Loucy (cell line): ENCODE results near the gene CASP10.

Source experiments
- H2AFZ ChIP-seq: fragments of 200-600 bp; sonication (generic); 2 replicates; pipeline ENCODE4 v1.6.0; 2016; ENCODE audit warnings: antibody characterized with exemption, mild to moderate bottlenecking, low read length, moderate library complexity
- H3F3A ChIP-seq: fragments of 200-600 bp; 2 replicates; pipeline ENCODE4 v1.6.0; 2016; ENCODE audit warnings: antibody characterized with exemption, low read depth, mild to moderate bottlenecking
- H3K27me3 ChIP-seq: fragments of 200-600 bp; sonication (generic); 2 replicates; pipeline ENCODE4 v1.6.1; 2014; ENCODE audit warnings: low read length, mild to moderate bottlenecking; ENCODE audit not compliant: insufficient read depth, poor library complexity, severe bottlenecking
- H3K36me3 ChIP-seq: fragments of 200-600 bp; sonication (generic); 2 replicates; pipeline ENCODE4 v1.6.1; 2016; ENCODE audit warnings: low read length; ENCODE audit not compliant: insufficient read depth
- H3K4me1 ChIP-seq: fragments of 200-600 bp; sonication (generic); 2 replicates; pipeline ENCODE4 v1.5.1; 2014; ENCODE audit warnings: low read length, mild to moderate bottlenecking; ENCODE audit not compliant: insufficient read depth, poor library complexity, severe bottlenecking
- H3K4me2 ChIP-seq: fragments of 200-600 bp; sonication (generic); 2 replicates; pipeline ENCODE4 v1.6.0; 2014; ENCODE audit warnings: antibody characterized with exemption, low read length, low read depth, mild to moderate bottlenecking; ENCODE audit not compliant: poor library complexity, severe bottlenecking
- H3K4me3 ChIP-seq: fragments of 200-600 bp; sonication (generic); 2 replicates; pipeline ENCODE4 v1.5.1; 2014; ENCODE audit warnings: low read length, mild to moderate bottlenecking, mixed read lengths; ENCODE audit not compliant: poor library complexity, severe bottlenecking
- H3K79me2 ChIP-seq: fragments of 200-600 bp; sonication (generic); 2 replicates; pipeline ENCODE4 v1.6.1; 2014; ENCODE audit warnings: low read length; ENCODE audit not compliant: insufficient read depth
- H3K9ac ChIP-seq: fragments of 200-600 bp; sonication (generic); 2 replicates; pipeline ENCODE4 v1.6.0; 2014; ENCODE audit warnings: mild to moderate bottlenecking, low read depth, low read length, moderate library complexity; ENCODE audit not compliant: poor library complexity, severe bottlenecking
- H3K9me2 ChIP-seq: fragments of 200-600 bp; sonication (generic); replicated peaks from 2 replicates; pipeline ENCODE4 v1.6.1; 2016; ENCODE audit warnings: low read depth, low read length, mixed read lengths
- H3K9me3 ChIP-seq: fragments of 200-600 bp; sonication (generic); 2 replicates; pipeline ENCODE4 v1.6.1; 2014; ENCODE audit warnings: mild to moderate bottlenecking, antibody characterized with exemption, low read length, low read depth; ENCODE audit not compliant: insufficient read depth
- H4K20me1 ChIP-seq: fragments of 200-600 bp; sonication (generic); 2 replicates; pipeline ENCODE4 v1.6.0; 2014; ENCODE audit warnings: antibody characterized with exemption, low read length, mild to moderate bottlenecking; ENCODE audit not compliant: insufficient read depth, poor library complexity, severe bottlenecking
- EZH2phosphoT487 ChIP-seq: fragments of 200-600 bp; IDR thresholded peaks from 2 replicates; pipeline ENCODE4 v1.6.1; 2018; ENCODE audit warnings: antibody characterized with exemption, mild to moderate bottlenecking, moderate library complexity, borderline replicate concordance
- TF ChIP-seq, protein P1 (sequence below): fragments of 200-600 bp; sonication (generic); conservative IDR thresholded peaks from 2 replicates; pipeline ENCODE4 v1.5.1; 2014; ENCODE audit warnings: mild to moderate bottlenecking, antibody characterized with exemption, low read length

The CASP10 gene

DNA sequence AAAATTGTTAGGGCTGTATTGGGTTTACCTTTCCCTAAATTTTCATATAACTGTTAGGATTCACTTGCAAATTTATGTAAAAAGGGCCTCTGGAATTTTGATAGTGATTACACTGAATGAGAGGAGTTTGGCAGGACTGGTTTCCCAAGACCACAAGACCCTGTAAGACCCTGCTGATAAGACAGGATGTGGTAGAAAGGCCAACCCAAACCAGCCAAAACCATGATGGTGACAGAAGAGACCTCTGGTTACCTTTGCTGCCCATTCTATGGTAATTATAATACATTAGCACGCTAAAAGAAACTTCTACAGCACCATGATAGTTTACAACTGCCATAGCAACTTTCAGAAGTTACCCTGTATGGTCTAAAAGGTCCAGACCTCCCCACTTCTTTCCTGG lies 8.3 kb upstream of the CASP10 start:
- no peaks in the 10 kb centered on the region for H3K9me3 ChIP-seq
- TF ChIP-seq, protein P1, sequence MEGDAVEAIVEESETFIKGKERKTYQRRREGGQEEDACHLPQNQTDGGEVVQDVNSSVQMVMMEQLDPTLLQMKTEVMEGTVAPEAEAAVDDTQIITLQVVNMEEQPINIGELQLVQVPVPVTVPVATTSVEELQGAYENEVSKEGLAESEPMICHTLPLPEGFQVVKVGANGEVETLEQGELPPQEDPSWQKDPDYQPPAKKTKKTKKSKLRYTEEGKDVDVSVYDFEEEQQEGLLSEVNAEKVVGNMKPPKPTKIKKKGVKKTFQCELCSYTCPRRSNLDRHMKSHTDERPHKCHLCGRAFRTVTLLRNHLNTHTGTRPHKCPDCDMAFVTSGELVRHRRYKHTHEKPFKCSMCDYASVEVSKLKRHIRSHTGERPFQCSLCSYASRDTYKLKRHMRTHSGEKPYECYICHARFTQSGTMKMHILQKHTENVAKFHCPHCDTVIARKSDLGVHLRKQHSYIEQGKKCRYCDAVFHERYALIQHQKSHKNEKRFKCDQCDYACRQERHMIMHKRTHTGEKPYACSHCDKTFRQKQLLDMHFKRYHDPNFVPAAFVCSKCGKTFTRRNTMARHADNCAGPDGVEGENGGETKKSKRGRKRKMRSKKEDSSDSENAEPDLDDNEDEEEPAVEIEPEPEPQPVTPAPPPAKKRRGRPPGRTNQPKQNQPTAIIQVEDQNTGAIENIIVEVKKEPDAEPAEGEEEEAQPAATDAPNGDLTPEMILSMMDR, result no peak
- TF ChIP-seq EZH2phosphoT487, result no peak
- H3K9me2 ChIP-seq, result no peaks in the 10 kb centered on the region
- H3K4me2 ChIP-seq, result no peak overlapping the region
- H3K4me3 ChIP-seq, result no peak overlapping the region
- H3K36me3 ChIP-seq, result no peaks in the 10 kb centered on the region
- no peak overlapping the region for H3K9ac ChIP-seq
- peaks cover 18% of the 10 kb centered on the region for H3K4me1 ChIP-seq
- H4K20me1 ChIP-seq, result no peaks in the 10 kb centered on the region
- H3K27me3 ChIP-seq, result no peaks in the 10 kb centered on the region
- H2AFZ ChIP-seq, result no peak overlapping the region
- H3F3A ChIP-seq, result no peaks in the 10 kb centered on the region
- no peaks in the 10 kb centered on the region for H3K79me2 ChIP-seq

DNA sequence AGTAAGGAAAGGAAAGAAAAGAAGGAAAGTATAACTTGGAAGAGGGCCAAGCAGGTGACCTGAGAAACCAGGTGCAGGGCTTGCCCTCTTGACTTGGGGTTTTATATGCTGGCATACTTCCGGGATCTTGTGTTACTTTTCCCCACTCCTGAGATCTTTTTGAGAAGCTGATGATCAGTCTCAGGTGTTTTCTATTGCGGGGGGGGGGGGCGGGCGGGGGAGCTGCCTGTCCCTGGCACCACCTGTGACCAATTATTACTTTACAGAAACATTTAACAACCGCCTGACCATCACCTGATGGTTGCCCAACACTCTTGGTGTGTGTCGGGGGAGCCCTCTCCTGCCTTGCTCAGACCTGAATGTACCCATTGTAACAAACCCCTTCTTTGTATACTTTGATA lies 6.9 kb upstream of the CASP10 start:
- Histone ChIP-seq H3K4me2 (no peak overlapping the region), H3K9me2 (no peaks in the 10 kb centered on the region), H3K9ac (no peak overlapping the region), H2AFZ (no peak overlapping the region), H3F3A (no peaks in the 10 kb centered on the region), H3K27me3 (no peaks in the 10 kb centered on the region), H3K9me3 (no peaks in the 10 kb centered on the region), H3K36me3 (no peaks in the 10 kb centered on the region), H3K4me1 (peaks cover 18% of the 10 kb centered on the region), H3K79me2 (no peaks in the 10 kb centered on the region), H3K4me3 (no peak overlapping the region), H4K20me1 (no peaks in the 10 kb centered on the region)
- TF ChIP-seq, protein P1, result no peak
- no peak for TF ChIP-seq EZH2phosphoT487

- H2AFZ ChIP-seq, result no peak overlapping the region
- H3K9me2 ChIP-seq, result no peaks in the 10 kb centered on the region
- H3K4me3 ChIP-seq, result no peak overlapping the region
- H3K27me3 ChIP-seq, result no peaks in the 10 kb centered on the region
- H4K20me1 ChIP-seq, result no peaks in the 10 kb centered on the region
- no peak overlapping the region for H3K9ac ChIP-seq
- H3K4me1 ChIP-seq, result peaks cover 14% of the 10 kb centered on the region
- no peaks in the 10 kb centered on the region for H3K9me3 ChIP-seq
- no peaks in the 10 kb centered on the region for H3F3A ChIP-seq
- TF ChIP-seq, protein P1, result no peak
- no peak for TF ChIP-seq EZH2phosphoT487
- no peaks in the 10 kb centered on the region for H3K36me3 ChIP-seq
- peaks cover 21% of the 10 kb centered on the region for H3K79me2 ChIP-seq
- no peak overlapping the region for H3K4me2 ChIP-seq
Observed at GRCh38 chr2:201180010-201180409, 2.9 kb upstream of the CASP10 start.
